Neural progenitor cell (in vitro differentiated cells): Measurements from ENCODE around the gene ZNF462.

Experiments used
- EZH2 ChIP-seq: fragments of 200-600 bp; sonication (generic); IDR thresholded peaks from 2 replicates; pipeline ENCODE4 v1.6.1; 2017; ENCODE audit warnings: antibody characterized with exemption, mild to moderate bottlenecking, moderate library complexity
- EZH2phosphoT487 ChIP-seq: fragments of 200-600 bp; sonication (generic); IDR thresholded peaks from 2 replicates; pipeline ENCODE4 v1.6.1; 2017; ENCODE audit warnings: antibody characterized with exemption
- TF ChIP-seq, protein P1 (sequence below): fragments of 200-600 bp; sonication (generic); IDR thresholded peaks from 2 replicates; pipeline ENCODE4 v1.5.1; 2017; ENCODE audit warnings: antibody characterized with exemption, mild to moderate bottlenecking

DNA sequence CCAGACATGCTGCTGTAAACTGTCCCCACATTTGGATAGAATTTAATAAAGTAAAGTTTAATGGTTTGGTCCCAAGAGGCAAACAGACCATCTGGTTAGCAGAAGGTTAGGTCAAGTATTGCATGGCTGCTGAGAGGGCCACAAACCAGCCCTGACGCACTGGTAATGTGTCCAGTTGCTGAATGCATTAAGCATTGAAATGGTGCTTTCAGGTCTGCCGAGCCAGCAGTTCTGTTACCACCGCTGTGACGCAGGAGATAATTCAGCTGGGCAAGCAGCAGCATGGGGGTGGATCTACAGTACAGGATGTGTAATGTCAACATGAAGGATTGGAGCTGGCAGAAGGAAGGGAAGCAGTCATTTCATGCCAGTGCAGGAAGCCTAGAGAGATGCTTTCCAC, 16.0 kb downstream of the ZNF462 start:
- TF ChIP-seq, protein P1, sequence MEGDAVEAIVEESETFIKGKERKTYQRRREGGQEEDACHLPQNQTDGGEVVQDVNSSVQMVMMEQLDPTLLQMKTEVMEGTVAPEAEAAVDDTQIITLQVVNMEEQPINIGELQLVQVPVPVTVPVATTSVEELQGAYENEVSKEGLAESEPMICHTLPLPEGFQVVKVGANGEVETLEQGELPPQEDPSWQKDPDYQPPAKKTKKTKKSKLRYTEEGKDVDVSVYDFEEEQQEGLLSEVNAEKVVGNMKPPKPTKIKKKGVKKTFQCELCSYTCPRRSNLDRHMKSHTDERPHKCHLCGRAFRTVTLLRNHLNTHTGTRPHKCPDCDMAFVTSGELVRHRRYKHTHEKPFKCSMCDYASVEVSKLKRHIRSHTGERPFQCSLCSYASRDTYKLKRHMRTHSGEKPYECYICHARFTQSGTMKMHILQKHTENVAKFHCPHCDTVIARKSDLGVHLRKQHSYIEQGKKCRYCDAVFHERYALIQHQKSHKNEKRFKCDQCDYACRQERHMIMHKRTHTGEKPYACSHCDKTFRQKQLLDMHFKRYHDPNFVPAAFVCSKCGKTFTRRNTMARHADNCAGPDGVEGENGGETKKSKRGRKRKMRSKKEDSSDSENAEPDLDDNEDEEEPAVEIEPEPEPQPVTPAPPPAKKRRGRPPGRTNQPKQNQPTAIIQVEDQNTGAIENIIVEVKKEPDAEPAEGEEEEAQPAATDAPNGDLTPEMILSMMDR: no peak
- TF ChIP-seq EZH2: no peak
- TF ChIP-seq EZH2phosphoT487: no peak
